Measurements from ENCODE around the gene BTN3A1. TPM values are rescaled to one million over a fixed set of nuclear protein-coding genes. Genes with fewer than 3 reads are reported as not detected.

The BTN3A1 gene
- total RNA-seq, 1 donor: 25.3 TPM

DNA sequence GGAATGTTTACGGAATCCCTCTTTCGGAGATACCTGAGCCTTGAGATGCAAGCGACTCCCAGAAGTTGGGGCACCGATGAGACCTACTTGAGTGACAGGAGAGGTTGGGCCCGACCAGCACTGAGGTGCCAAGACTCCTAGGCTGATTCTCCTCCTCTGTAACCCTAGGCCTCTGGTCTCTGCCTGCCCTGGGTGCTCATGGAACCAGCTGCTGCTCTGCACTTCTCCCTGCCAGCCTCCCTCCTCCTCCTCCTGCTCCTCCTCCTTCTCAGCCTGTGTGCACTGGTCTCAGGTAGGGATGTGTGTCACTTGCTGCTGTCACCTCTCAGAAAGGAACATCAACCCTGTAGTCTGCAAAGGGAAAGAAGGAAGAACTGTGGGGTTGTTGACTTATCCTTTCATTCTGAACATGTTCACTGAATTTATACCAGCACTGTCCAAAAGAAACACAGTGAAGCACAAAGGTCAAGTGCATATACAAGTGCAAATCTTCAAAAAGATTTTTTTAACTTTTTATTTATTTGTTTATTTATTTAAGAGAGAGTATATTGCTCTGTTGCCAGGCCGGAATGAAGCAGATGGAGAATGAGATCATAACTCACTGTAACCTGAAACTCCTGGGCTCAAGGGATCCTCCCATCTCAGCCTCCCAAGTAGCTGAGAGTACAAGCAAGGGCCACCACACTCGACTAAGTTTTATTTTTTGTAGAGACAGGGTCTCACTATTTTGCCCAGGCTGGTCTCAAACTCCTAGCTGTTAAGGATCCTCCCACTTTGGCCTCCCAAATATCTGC is 18.3 kb upstream of the BTN3A1 start:
- Histone ChIP-seq H3K4me1 (ENCODE audit: insufficient read depth, low read length) (peaks cover 19% of the 10 kb centered on the region), H3K4me2 (ENCODE audit: insufficient read depth, low read length) (peak overlapping the region; percentile 80), H3K27me3 (ENCODE audit: insufficient read depth, low read length) (no peaks in the 10 kb centered on the region), H3K9me3 (ENCODE audit: low read depth, low read length) (no peaks in the 10 kb centered on the region), H3K79me2 (ENCODE audit: insufficient read depth, low read length) (no peaks in the 10 kb centered on the region), H3K27ac (ENCODE audit: low read depth, low read length) (peak overlapping the region; percentile 71), H3K36me3 (ENCODE audit: insufficient read depth, low read length) (no peaks in the 10 kb centered on the region), H2AFZ (ENCODE audit: low read length) (peak overlapping the region; percentile 94), H4K20me1 (ENCODE audit: insufficient read depth, low read length) (no peaks in the 10 kb centered on the region), H3K4me3 (ENCODE audit: insufficient read depth, low read length) (peak overlapping the region; percentile 79)
- no peak for TF ChIP-seq CTCF (IDR thresholded peaks at IDR 0.05; ENCODE audit: extremely low read depth, low read depth, low read length)
- DNase-seq (ENCODE audit: insufficient read length, low spot score, missing footprints): no peak

GRCh38 chr6:26385734-26386125 is 16.3 kb upstream of the BTN3A1 start:
- Histone ChIP-seq H3K36me3 (ENCODE audit: insufficient read depth, low read length) (no peaks in the 10 kb centered on the region), H3K4me1 (ENCODE audit: insufficient read depth, low read length) (peaks cover 19% of the 10 kb centered on the region), H3K27ac (ENCODE audit: low read depth, low read length) (no peak overlapping the region), H3K9me3 (ENCODE audit: low read depth, low read length) (no peaks in the 10 kb centered on the region), H4K20me1 (ENCODE audit: insufficient read depth, low read length) (no peaks in the 10 kb centered on the region), H3K27me3 (ENCODE audit: insufficient read depth, low read length) (no peaks in the 10 kb centered on the region), H3K4me3 (ENCODE audit: insufficient read depth, low read length) (no peak overlapping the region), H3K4me2 (ENCODE audit: insufficient read depth, low read length) (no peak overlapping the region), H2AFZ (ENCODE audit: low read length) (no peak overlapping the region), H3K79me2 (ENCODE audit: insufficient read depth, low read length) (no peaks in the 10 kb centered on the region)
- TF ChIP-seq CTCF (IDR thresholded peaks at IDR 0.05; ENCODE audit: extremely low read depth, low read depth, low read length): no peak
- no peak for DNase-seq (ENCODE audit: insufficient read length, low spot score, missing footprints)

DNA sequence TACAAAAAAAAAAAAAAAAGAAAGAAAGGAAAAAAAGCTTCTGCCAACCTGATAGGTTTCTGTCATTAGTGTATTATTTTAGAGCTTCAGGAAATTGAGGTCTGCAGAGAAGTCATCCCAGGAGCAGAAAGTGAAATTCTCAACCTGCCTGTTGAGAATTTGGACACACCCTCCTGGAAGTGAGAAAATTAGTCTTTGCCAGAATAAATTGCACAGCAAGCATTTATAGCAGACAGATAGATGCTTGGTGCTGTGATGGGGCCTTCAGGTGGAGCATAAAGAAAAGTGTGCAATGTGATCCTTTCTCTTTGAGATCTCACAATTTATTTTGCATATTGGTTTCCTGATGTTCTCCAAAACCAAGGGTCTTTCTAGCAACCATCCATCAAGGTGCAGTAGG is 14.5 kb upstream of the BTN3A1 start:
- no peaks in the 10 kb centered on the region for H3K36me3 ChIP-seq (ENCODE audit: insufficient read depth, low read length)
- H3K27me3 ChIP-seq (ENCODE audit: insufficient read depth, low read length): no peaks in the 10 kb centered on the region
- TF ChIP-seq CTCF (IDR thresholded peaks at IDR 0.05; ENCODE audit: extremely low read depth, low read depth, low read length): no peak
- peaks cover 19% of the 10 kb centered on the region for H3K4me1 ChIP-seq (ENCODE audit: insufficient read depth, low read length)
- H3K9me3 ChIP-seq (ENCODE audit: low read depth, low read length): no peaks in the 10 kb centered on the region
- no peak overlapping the region for H3K27ac ChIP-seq (ENCODE audit: low read depth, low read length)
- DNase-seq (ENCODE audit: insufficient read length, low spot score, missing footprints): no peak
- no peaks in the 10 kb centered on the region for H4K20me1 ChIP-seq (ENCODE audit: insufficient read depth, low read length)
- no peak overlapping the region for H2AFZ ChIP-seq (ENCODE audit: low read length)
- no peak overlapping the region for H3K4me2 ChIP-seq (ENCODE audit: insufficient read depth, low read length)
- no peaks in the 10 kb centered on the region for H3K79me2 ChIP-seq (ENCODE audit: insufficient read depth, low read length)
- H3K4me3 ChIP-seq (ENCODE audit: insufficient read depth, low read length): no peak overlapping the region

GRCh38 chr6:26388014-26388413 is 14.1 kb upstream of the BTN3A1 start:
- no peak overlapping the region for H3K4me3 ChIP-seq (ENCODE audit: insufficient read depth, low read length)
- H3K4me2 ChIP-seq (ENCODE audit: insufficient read depth, low read length): no peak overlapping the region
- H4K20me1 ChIP-seq (ENCODE audit: insufficient read depth, low read length): no peaks in the 10 kb centered on the region

More at GRCh38 chr6:26388014-26388413, 14.1 kb upstream of the BTN3A1 start:
- no peak for TF ChIP-seq CTCF (IDR thresholded peaks at IDR 0.05; ENCODE audit: extremely low read depth, low read depth, low read length)
- Histone ChIP-seq H3K27ac (ENCODE audit: low read depth, low read length) (no peak overlapping the region), H3K27me3 (ENCODE audit: insufficient read depth, low read length) (no peaks in the 10 kb centered on the region), H3K36me3 (ENCODE audit: insufficient read depth, low read length) (no peaks in the 10 kb centered on the region), H3K9me3 (ENCODE audit: low read depth, low read length) (no peaks in the 10 kb centered on the region), H3K79me2 (ENCODE audit: insufficient read depth, low read length) (no peaks in the 10 kb centered on the region), H2AFZ (ENCODE audit: low read length) (no peak overlapping the region), H3K4me1 (ENCODE audit: insufficient read depth, low read length) (peaks cover 19% of the 10 kb centered on the region)
- DNase-seq (ENCODE audit: insufficient read length, low spot score, missing footprints): no peak

Data from osteoblast (primary cell).